Astrocyte (in vitro differentiated cells and primary cell): Measurements from ENCODE around the gene TM9SF4. TPM values are rescaled to one million over a fixed set of nuclear protein-coding genes. Genes with fewer than 3 reads are reported as not detected.

Experiments used
- DNase-seq: peaks from one replicate; pipeline ENCODE4 v3.0.0-alpha.2; 2010; ENCODE audit warnings: low read depth
- FAIRE-seq: peaks from 2 replicates; lab custom pipeline; 2011; peaks lifted over from hg19 to GRCh38; lab: Jason Lieb, UNC
- H2AFZ ChIP-seq: 2 replicates; pipeline ENCODE4 v1.6.0; 2012; ENCODE audit warnings: low read depth, low read length, inconsistent platforms
- H3K27ac ChIP-seq: 2 replicates; pipeline ENCODE4 v1.5.1; 2011; ENCODE audit warnings: low read depth, low read length, inconsistent platforms
- H3K27me3 ChIP-seq: 2 replicates; pipeline ENCODE4 v1.6.0; 2011; ENCODE audit warnings: low read length, inconsistent platforms; ENCODE audit not compliant: insufficient read depth
- H3K36me3 ChIP-seq: 2 replicates; pipeline ENCODE4 v1.5.1; 2011; ENCODE audit warnings: low read length, inconsistent platforms; ENCODE audit not compliant: insufficient read depth
- H3K4me1 ChIP-seq: 2 replicates; pipeline ENCODE4 v1.5.1; 2011; ENCODE audit warnings: low read length, inconsistent platforms; ENCODE audit not compliant: insufficient read depth
- H3K4me2 ChIP-seq: 2 replicates; pipeline ENCODE4 v1.6.0; 2012; ENCODE audit warnings: low read length, inconsistent platforms
- H3K4me3 ChIP-seq: 2 replicates; pipeline ENCODE4 v1.5.1; 2011; ENCODE audit warnings: low read depth, mild to moderate bottlenecking, low read length, inconsistent platforms; ENCODE audit not compliant: insufficient read depth
- H3K79me2 ChIP-seq: 2 replicates; pipeline ENCODE4 v1.6.0; 2012; ENCODE audit warnings: mild to moderate bottlenecking, low read length, inconsistent platforms; ENCODE audit not compliant: insufficient read depth
- H3K9ac ChIP-seq: 2 replicates; pipeline ENCODE4 v1.6.0; 2012; ENCODE audit warnings: mild to moderate bottlenecking, low read length, inconsistent platforms
- H3K9me3 ChIP-seq: 2 replicates; pipeline ENCODE4 v1.5.1; 2012; ENCODE audit warnings: low read depth, mild to moderate bottlenecking, low read length, inconsistent platforms; ENCODE audit not compliant: insufficient read depth
- H4K20me1 ChIP-seq: 2 replicates; pipeline ENCODE4 v1.6.0; 2012; ENCODE audit warnings: low read length, inconsistent platforms; ENCODE audit not compliant: insufficient read depth
- H3K27ac Mint-ChIP-seq: one replicate; pipeline ENCODE4 v1.8.0; 2021; ENCODE audit warnings: mild to moderate bottlenecking, mixed read lengths; ENCODE audit not compliant: unreplicated experiment
- H3K27me3 Mint-ChIP-seq: one replicate; pipeline ENCODE4 v1.8.0; 2021; ENCODE audit warnings: low read depth, mixed read lengths; ENCODE audit not compliant: unreplicated experiment
- H3K36me3 Mint-ChIP-seq: one replicate; pipeline ENCODE4 v1.8.0; 2021; ENCODE audit warnings: low read depth, mixed read lengths; ENCODE audit not compliant: unreplicated experiment
- H3K4me1 Mint-ChIP-seq: one replicate; pipeline ENCODE4 v1.8.0; 2021; ENCODE audit warnings: low read depth, mixed read lengths; ENCODE audit not compliant: unreplicated experiment
- H3K4me3 Mint-ChIP-seq: one replicate; pipeline ENCODE4 v1.8.0; 2021; ENCODE audit warnings: mild to moderate bottlenecking, moderate library complexity, mixed read lengths; ENCODE audit not compliant: unreplicated experiment
- H3K9me3 Mint-ChIP-seq: one replicate; pipeline ENCODE4 v1.8.0; 2021; ENCODE audit warnings: mild to moderate bottlenecking, mixed read lengths; ENCODE audit not compliant: unreplicated experiment
- EZH2 ChIP-seq: IDR thresholded peaks from 2 replicates; pipeline ENCODE4 v1.6.1; 2012; ENCODE audit warnings: mild to moderate bottlenecking, low read length, inconsistent platforms; ENCODE audit not compliant: insufficient read depth
- total RNA-seq: library from RNA; stranded (reverse); gene quantifications from 2 replicates; pipeline ENCODE4 v1.2.1, GENCODE V29; 2021
- TF ChIP-seq, protein P1 (sequence below): IDR thresholded peaks from 2 replicates; pipeline ENCODE4 v1.5.1; 2011; ENCODE audit warnings: low read depth, mild to moderate bottlenecking, inconsistent platforms, low read length, moderate library complexity; ENCODE audit not compliant: insufficient read depth

The TM9SF4 gene
- total RNA-seq, 1 donor from 2014 or later: 64.0 TPM

DNA sequence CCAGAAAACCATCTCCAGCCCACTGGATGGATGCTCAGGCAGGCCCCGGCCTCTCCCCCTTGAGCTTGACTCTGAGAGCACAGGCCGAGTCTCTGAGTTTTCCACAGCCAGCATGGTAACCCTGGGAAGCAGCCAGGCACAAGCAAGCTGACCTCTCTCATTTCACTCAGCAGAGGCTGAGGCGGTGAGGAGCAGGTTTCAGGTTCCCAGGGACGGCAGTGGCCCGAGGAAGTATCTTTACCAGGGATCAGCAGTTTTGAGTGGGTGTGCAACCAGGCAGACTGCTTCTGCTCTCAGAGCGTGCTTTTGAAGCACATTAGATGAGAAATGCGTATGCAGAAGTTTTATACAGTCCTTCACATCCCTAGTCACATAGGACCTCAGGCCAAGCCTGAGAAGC lies 44.8 kb upstream of the TM9SF4 start:
- H3K9ac ChIP-seq: no peak overlapping the region
- peaks cover 22% of the 10 kb centered on the region for H3K27me3 Mint-ChIP-seq

DNA sequence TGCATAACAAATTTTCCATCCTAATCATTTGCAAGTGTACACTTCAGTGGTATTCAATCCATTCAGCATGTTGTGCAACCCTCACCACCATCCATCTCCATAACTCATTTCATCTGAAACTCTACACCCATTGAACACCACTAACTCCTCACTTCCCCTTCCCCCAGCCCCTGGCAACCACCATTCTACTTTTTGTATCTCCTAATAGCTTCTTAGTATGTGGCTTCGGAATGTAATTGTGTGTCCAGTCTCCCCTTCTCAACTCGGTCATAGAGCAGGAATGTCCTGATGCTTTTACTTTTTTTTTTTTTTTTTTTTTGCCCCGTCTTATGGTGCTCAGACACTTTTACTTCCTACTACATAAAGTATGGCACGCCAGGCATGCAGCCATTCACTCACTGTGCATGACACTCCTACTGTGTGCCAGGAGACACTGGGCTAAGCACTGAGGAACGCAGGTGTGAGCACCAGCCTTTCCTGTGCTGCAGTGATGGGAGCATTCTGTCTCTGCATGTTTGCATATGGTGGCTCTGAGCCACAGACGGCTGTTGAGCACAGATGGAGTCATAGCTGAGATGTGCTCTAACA lies 42.2 kb upstream of the TM9SF4 start:
- no peak overlapping the region for H3K4me3 Mint-ChIP-seq
- H3K4me1 Mint-ChIP-seq: peaks cover 14% of the 10 kb centered on the region
- H3K9ac ChIP-seq: no peak overlapping the region
- no peak for TF ChIP-seq EZH2
- TF ChIP-seq, protein P1, sequence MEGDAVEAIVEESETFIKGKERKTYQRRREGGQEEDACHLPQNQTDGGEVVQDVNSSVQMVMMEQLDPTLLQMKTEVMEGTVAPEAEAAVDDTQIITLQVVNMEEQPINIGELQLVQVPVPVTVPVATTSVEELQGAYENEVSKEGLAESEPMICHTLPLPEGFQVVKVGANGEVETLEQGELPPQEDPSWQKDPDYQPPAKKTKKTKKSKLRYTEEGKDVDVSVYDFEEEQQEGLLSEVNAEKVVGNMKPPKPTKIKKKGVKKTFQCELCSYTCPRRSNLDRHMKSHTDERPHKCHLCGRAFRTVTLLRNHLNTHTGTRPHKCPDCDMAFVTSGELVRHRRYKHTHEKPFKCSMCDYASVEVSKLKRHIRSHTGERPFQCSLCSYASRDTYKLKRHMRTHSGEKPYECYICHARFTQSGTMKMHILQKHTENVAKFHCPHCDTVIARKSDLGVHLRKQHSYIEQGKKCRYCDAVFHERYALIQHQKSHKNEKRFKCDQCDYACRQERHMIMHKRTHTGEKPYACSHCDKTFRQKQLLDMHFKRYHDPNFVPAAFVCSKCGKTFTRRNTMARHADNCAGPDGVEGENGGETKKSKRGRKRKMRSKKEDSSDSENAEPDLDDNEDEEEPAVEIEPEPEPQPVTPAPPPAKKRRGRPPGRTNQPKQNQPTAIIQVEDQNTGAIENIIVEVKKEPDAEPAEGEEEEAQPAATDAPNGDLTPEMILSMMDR: no peak
- no peak overlapping the region for H3K27ac ChIP-seq
- peaks cover 5% of the 10 kb centered on the region for H3K27me3 Mint-ChIP-seq
- no peaks in the 10 kb centered on the region for H3K36me3 ChIP-seq
- no peaks in the 10 kb centered on the region for H3K36me3 Mint-ChIP-seq
- peak overlapping the region; percentile 48 for H3K27ac Mint-ChIP-seq
- H3K4me3 ChIP-seq: no peak overlapping the region
- no peak for FAIRE-seq
- H4K20me1 ChIP-seq: no peaks in the 10 kb centered on the region
- peaks cover 6% of the 10 kb centered on the region for H3K27me3 ChIP-seq
- peak; percentile 90 for DNase-seq
- H3K9me3 Mint-ChIP-seq: no peaks in the 10 kb centered on the region
- peak overlapping the region; percentile 71 for H3K4me2 ChIP-seq
- no peaks in the 10 kb centered on the region for H3K4me1 ChIP-seq
- no peaks in the 10 kb centered on the region for H3K9me3 ChIP-seq
- peak overlapping the region; percentile 42 for H2AFZ ChIP-seq
- H3K79me2 ChIP-seq: no peaks in the 10 kb centered on the region

More for the DNA sequence above, 44.8 kb upstream of the TM9SF4 start:
- FAIRE-seq (no peak), DNase-seq (no peak)
- no peaks in the 10 kb centered on the region for H4K20me1 ChIP-seq
- H3K36me3 Mint-ChIP-seq: peaks cover 3% of the 10 kb centered on the region
- H3K27me3 ChIP-seq: peaks cover 10% of the 10 kb centered on the region
- H3K36me3 ChIP-seq: no peaks in the 10 kb centered on the region
- no peak overlapping the region for H2AFZ ChIP-seq
- H3K4me1 ChIP-seq: no peaks in the 10 kb centered on the region
- peaks cover 6% of the 10 kb centered on the region for H3K9me3 Mint-ChIP-seq
- no peak overlapping the region for H3K4me3 Mint-ChIP-seq
- H3K27ac ChIP-seq: no peak overlapping the region
- no peaks in the 10 kb centered on the region for H3K79me2 ChIP-seq
- no peak overlapping the region for H3K4me2 ChIP-seq
- no peak for TF ChIP-seq EZH2
- TF ChIP-seq, protein P1: no peak
- H3K9me3 ChIP-seq: no peaks in the 10 kb centered on the region
- H3K4me3 ChIP-seq: no peak overlapping the region
- no peak overlapping the region for H3K27ac Mint-ChIP-seq
- H3K4me1 Mint-ChIP-seq: peaks cover 15% of the 10 kb centered on the region

DNA sequence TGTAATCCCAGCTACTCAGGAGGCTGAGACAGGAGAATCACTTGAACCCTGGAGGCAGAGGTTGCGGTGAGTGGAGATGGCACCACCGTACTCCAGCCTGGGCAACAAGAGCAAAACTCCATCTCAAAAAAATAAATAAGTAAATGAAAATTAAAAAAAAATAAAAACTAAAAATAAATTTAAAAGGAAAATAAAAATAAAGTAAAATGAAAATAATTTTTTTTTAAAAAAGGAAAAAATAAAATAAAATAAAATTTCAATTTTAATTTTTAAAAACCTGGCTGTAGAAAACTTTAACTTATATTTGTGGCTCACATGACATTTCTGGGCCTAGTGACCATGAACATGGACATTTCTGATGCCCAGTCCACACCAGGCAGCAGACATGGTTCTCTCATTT lies 41.3 kb upstream of the TM9SF4 start:
- Mint-ChIP-seq H3K9me3 (no peaks in the 10 kb centered on the region), H3K27ac (peak overlapping the region; percentile 93)
- no peak for DNase-seq

More for the DNA sequence above, 41.3 kb upstream of the TM9SF4 start:
- Histone ChIP-seq H3K27me3 (peaks cover 5% of the 10 kb centered on the region), H3K4me3 (no peak overlapping the region), H3K36me3 (no peaks in the 10 kb centered on the region), H3K27ac (no peak overlapping the region), H3K4me1 (no peaks in the 10 kb centered on the region), H4K20me1 (no peaks in the 10 kb centered on the region), H2AFZ (no peak overlapping the region), H3K79me2 (no peaks in the 10 kb centered on the region), H3K9ac (no peak overlapping the region), H3K4me2 (no peak overlapping the region), H3K9me3 (no peaks in the 10 kb centered on the region)
- no peak for TF ChIP-seq EZH2
- TF ChIP-seq, protein P1: no peak
- no peaks in the 10 kb centered on the region for H3K27me3 Mint-ChIP-seq
- no peak for FAIRE-seq
- no peaks in the 10 kb centered on the region for H3K36me3 Mint-ChIP-seq
- H3K4me3 Mint-ChIP-seq: no peak overlapping the region
- peaks cover 15% of the 10 kb centered on the region for H3K4me1 Mint-ChIP-seq
